Thyroid gland (tissue), 4 donors: ENCODE measurements around the gene KRTAP5-4. TPM values are rescaled to one million over a fixed set of nuclear protein-coding genes. Genes with fewer than 3 reads are reported as not detected.

Experiments used
- DNase-seq, 2 donors: peaks; one replicate each; pipeline ENCODE4 v3.0.0-alpha.2; 2019
- H3K27ac ChIP-seq, 3 donors: fragments of 200-600 bp; sonication (generic); 1 replicate in 2 of 3; 2 replicates in 1 of 3; pipeline ENCODE4 v1.5.1; 2016 to 2019; ENCODE audit warnings: mild to moderate bottlenecking in 1 of 3, moderate library complexity in 1 of 3
- H3K27me3 ChIP-seq: fragments of 200-600 bp; sonication (generic); one replicate; pipeline ENCODE4 v1.5.1; 2019
- H3K36me3 ChIP-seq, 2 donors: fragments of 200-600 bp; sonication (generic); one replicate each; pipeline ENCODE4 v1.5.1; 2016 to 2019
- H3K4me1 ChIP-seq, 2 donors: fragments of 200-600 bp; sonication (generic); one replicate each; pipeline ENCODE4 v1.5.1; 2017 to 2019
- H3K4me3 ChIP-seq, 3 donors: fragments of 200-600 bp; sonication (generic); replicated peaks in 1 of 3; 1 replicate in 2 of 3; 2 replicates in 1 of 3; pipeline ENCODE4 v1.5.1; 2016; ENCODE audit warnings: mild to moderate bottlenecking in 1 of 3
- H3K9me3 ChIP-seq: fragments of 200-600 bp; sonication (generic); one replicate; pipeline ENCODE4 v1.5.1; 2017
- POLR2A ChIP-seq, 2 donors: fragments of 450-650 bp; IDR thresholded peaks; one replicate each; pipeline ENCODE4 v1.6.1; 2017; ENCODE audit warnings: antibody characterized with exemption in 2 of 2, mild to moderate bottlenecking in 2 of 2, moderate library complexity in 1 of 2
- WGBS, 2 donors: methylation state at CpG; one replicate each; pipeline ENCODE4 v1.1.5; 2017; 5-methylcytosine and 5-hydroxymethylcytosine counted together
- intact Hi-C: fragments of 100-400 bp; cut with DNase I; formaldehyde crosslinking; loops from one replicate; pipeline ENCODE4 v1.15.1; 2023
- total RNA-seq, 4 donors: library from RNA; depleted of rRNA; stranded (reverse); fragments of >200 nt; gene quantifications; one replicate each; pipeline ENCODE4 v1.2.3, GENCODE V29; 2016
- TF ChIP-seq, protein P1 (sequence below), 6 experiments: fragments of 200-600 bp in 3 of 6; fragments of 450-650 bp in 3 of 6; sonication (generic) in 3 of 6; IDR thresholded peaks; one replicate each; pipeline ENCODE4 v1.5.1; 2016 to 2019; ENCODE audit warnings: antibody characterized with exemption in 6 of 6, mild to moderate bottlenecking in 2 of 6, inconsistent platforms in 1 of 6, moderate library complexity in 1 of 6

KRTAP5-4 gene
- total RNA-seq, 4 donors from 2014 or later: not detected

DNA sequence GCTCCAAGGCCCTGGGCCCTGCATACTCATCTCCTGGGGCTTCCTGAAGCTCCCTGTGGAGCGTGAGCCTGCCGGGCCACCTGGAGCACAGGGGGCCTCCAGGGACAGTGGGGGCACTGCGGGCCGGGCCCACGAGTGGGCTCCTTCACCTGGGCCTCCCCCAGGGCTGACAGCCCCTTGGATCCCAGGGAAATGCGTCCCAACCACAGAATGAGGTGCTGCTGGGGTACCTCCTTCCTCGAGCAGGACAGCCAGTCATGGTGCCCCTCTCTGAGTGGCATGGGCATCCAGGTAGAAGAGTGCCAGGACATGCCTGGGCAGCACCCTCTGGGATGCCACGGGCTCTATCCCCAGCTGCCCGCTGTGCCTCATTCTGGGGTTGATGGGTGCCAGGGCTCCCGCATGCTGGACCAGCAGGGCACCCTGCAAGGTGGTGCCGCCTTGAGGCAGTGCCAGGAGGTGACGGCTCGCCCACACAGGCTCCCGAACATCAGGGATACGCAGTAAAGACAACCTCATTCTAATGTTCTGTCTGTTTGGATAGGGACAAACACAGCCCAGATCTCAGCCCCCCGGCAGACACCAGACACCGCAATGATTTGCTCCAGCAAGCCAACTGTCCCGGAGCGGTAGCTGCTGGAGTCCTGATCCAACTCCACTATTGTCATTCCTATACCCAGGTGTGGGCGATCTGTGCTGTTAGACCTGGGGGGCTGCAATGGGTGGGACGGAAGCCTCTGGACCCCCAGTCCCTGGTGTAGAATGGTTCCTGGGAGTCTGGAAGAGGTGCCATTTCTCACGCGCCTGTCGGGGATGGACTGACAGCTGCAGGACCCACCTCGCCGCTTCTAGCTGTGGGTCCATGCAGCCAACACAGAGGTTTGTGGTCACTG, 33.5 kb upstream of the KRTAP5-4 start:
- Histone ChIP-seq H3K4me3 (no peak overlapping the region), H3K4me1 (no peaks in the 10 kb centered on the region), H3K9me3 (no peaks in the 10 kb centered on the region), H3K27ac (no peak overlapping the region), H3K27me3 (no peaks in the 10 kb centered on the region), H3K36me3 (no peaks in the 10 kb centered on the region)
- intact Hi-C loops: no loop called here
- no peak for TF ChIP-seq POLR2A (IDR thresholded peaks at IDR 0.05)
- TF ChIP-seq, protein P1, sequence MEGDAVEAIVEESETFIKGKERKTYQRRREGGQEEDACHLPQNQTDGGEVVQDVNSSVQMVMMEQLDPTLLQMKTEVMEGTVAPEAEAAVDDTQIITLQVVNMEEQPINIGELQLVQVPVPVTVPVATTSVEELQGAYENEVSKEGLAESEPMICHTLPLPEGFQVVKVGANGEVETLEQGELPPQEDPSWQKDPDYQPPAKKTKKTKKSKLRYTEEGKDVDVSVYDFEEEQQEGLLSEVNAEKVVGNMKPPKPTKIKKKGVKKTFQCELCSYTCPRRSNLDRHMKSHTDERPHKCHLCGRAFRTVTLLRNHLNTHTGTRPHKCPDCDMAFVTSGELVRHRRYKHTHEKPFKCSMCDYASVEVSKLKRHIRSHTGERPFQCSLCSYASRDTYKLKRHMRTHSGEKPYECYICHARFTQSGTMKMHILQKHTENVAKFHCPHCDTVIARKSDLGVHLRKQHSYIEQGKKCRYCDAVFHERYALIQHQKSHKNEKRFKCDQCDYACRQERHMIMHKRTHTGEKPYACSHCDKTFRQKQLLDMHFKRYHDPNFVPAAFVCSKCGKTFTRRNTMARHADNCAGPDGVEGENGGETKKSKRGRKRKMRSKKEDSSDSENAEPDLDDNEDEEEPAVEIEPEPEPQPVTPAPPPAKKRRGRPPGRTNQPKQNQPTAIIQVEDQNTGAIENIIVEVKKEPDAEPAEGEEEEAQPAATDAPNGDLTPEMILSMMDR (IDR thresholded peaks at IDR 0.05): no peak
- no peak for DNase-seq
- 80 to 87% methylated on average over 8 to 20 of the region's 26 CpGs for WGBS, 2 donors

DNA sequence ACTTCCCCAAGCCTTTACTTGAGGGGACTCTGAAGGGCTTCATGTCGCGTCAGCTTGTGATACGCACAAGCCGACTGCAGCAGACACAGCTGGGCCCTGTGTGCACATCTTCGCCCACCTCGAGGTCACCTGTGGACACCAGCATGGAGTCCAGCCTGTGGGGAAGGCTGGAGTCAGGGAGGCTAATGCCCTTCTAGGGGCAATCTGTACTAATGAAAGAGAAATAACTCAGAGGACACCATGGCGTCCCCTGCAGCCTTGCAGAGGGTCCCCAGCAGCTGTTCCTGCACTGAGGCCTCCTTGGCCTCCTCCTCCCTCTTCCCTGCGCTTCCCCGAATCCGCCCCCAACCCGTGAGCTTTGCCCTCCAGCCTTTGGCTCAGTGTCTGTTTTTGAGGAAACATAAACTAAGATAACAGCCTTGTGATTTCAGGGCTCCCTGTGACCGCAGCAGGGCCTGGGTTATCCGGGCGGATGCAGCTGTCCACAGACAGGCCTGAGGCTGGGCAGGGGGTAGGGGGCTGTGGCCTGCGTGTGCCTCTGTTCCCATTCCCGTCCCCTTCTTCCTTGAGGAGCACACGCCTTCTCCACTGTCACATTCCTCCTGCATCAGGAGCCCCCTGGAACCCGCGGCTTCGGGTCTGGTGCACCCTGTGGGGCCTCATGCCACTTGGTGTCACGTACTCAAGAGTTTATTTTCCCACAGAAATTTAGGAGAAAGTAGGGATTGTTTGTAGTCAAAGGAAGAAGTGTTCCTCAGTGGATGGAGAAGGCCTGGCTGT, 32.6 kb upstream of the KRTAP5-4 start:
- TF ChIP-seq, protein P1 (IDR thresholded peaks at IDR 0.05): no peak
- TF ChIP-seq POLR2A (IDR thresholded peaks at IDR 0.05): no peak
- 72 to 76% methylated on average over 20 to 21 of the region's 21 CpGs for WGBS, 2 donors
- no peak overlapping the region for H3K27ac ChIP-seq
- intact Hi-C loops: loop anchor here (5.0 kb wide), 1 partner anchor 178 kb away; the partner anchor contains the start of gene SYT8
- H3K9me3 ChIP-seq: no peaks in the 10 kb centered on the region
- DNase-seq: no peak
- H3K27me3 ChIP-seq: no peaks in the 10 kb centered on the region
- no peaks in the 10 kb centered on the region for H3K36me3 ChIP-seq
- no peak overlapping the region for H3K4me3 ChIP-seq
- no peaks in the 10 kb centered on the region for H3K4me1 ChIP-seq

DNA sequence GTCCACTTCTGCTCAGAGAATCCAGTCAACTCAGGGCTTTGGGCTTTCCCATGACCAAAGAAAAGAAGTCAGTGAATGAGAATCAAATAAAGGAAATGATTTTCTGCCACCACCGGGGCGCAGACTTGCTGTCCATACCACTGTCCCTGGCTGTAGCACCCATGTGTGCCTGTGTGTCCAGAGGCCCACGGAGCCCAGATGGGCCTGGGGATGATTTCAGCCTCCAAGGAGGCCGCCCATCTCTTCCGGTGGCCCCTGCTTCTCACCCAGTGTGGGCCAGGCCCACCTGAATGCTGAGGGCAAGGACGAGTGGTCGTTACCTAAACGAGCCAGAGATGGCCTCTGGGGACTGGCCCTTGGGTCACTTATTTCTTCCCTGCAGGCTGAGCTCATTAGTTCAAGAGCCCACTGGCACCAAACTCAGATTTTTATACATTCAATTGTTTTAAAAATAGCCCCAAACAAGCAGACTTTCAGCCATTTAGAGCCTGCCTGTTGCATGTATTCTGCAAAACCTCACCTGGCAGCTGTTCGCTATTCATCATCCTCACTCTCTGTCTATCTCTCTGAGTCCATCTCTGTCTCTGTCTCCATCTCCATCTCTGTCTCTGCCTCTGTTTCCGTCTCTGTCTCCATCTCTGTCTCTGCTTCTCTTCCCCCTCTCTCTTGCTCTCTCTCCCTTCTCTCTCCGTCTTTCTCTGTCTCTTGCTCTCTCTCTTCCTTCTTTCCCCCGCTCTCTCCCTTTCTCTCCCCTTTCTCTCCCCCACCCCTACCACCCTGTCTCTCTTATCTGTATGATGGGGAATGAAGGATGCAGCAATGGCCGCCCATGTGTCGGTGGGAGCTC, 31.8 kb upstream of the KRTAP5-4 start:
- WGBS, 2 donors: 80 to 87% methylated on average over 14 of the region's 14 CpGs
- no peaks in the 10 kb centered on the region for H3K9me3 ChIP-seq
- H3K4me3 ChIP-seq: no peak overlapping the region
- no peaks in the 10 kb centered on the region for H3K36me3 ChIP-seq
- H3K27ac ChIP-seq: no peak overlapping the region
- intact Hi-C loops: loop anchor here (5.0 kb wide), 1 partner anchor 179 kb away; the partner anchor contains the start of gene SYT8
- no peaks in the 10 kb centered on the region for H3K27me3 ChIP-seq
- no peak for DNase-seq
- TF ChIP-seq POLR2A (IDR thresholded peaks at IDR 0.05): no peak
- TF ChIP-seq, protein P1 (IDR thresholded peaks at IDR 0.05): no peak
- no peaks in the 10 kb centered on the region for H3K4me1 ChIP-seq

- Histone ChIP-seq H3K36me3 (no peaks in the 10 kb centered on the region), H3K27me3 (no peaks in the 10 kb centered on the region), H3K27ac (no peak overlapping the region), H3K9me3 (no peaks in the 10 kb centered on the region), H3K4me1 (no peaks in the 10 kb centered on the region), H3K4me3 (no peak overlapping the region)
- intact Hi-C loops: loop anchor here (5.0 kb wide), 1 partner anchor 179 kb away; the partner anchor contains the start of gene SYT8
- TF ChIP-seq, protein P1 (IDR thresholded peaks at IDR 0.05): peak; percentile 75 to 99 (median 92)
- TF ChIP-seq POLR2A (IDR thresholded peaks at IDR 0.05): no peak
- 19 to 24% methylated on average over 15 to 20 of the region's 34 CpGs for WGBS, 2 donors
- peak; percentile 66 to 76 for DNase-seq
Observed at GRCh38 chr11:1652771-1653540, 31.0 kb upstream of the KRTAP5-4 start.
